ENCODE data around the gene SYT11.

Gene SYT11

GRCh38 chr1:155932081-155932480 lies 72.7 kb downstream of the SYT11 start:
- DNase-seq (ENCODE audit: insufficient read length) (no peak), FAIRE-seq (no peak)
- TF ChIP-seq TAF1 (IDR thresholded peaks at IDR 0.05; ENCODE audit: borderline replicate concordance, low read depth, low read length) = no peak
- TF ChIP-seq POLR2A (IDR thresholded peaks at IDR 0.05; ENCODE audit: low read depth, low read length) = no peak
- no peak for TF ChIP-seq POLR2AphosphoS5 (IDR thresholded peaks at IDR 0.05; ENCODE audit: low read depth, low read length)

- FAIRE-seq (no peak), DNase-seq (ENCODE audit: insufficient read length) (no peak)
- TF ChIP-seq POLR2AphosphoS5 (IDR thresholded peaks at IDR 0.05; ENCODE audit: low read depth, low read length) (no peak), TAF1 (IDR thresholded peaks at IDR 0.05; ENCODE audit: borderline replicate concordance, low read depth, low read length) (no peak), POLR2A (IDR thresholded peaks at IDR 0.05; ENCODE audit: low read depth, low read length) (no peak)
These were observed 73.1 kb downstream of the SYT11 start for GRCh38 chr1:155932487-155932886.

GRCh38 chr1:155933591-155934096 lies 74.3 kb downstream of the SYT11 start:
- TF ChIP-seq TAF1 (IDR thresholded peaks at IDR 0.05; ENCODE audit: borderline replicate concordance, low read depth, low read length) (no peak), POLR2A (IDR thresholded peaks at IDR 0.05; ENCODE audit: low read depth, low read length) (no peak), POLR2AphosphoS5 (IDR thresholded peaks at IDR 0.05; ENCODE audit: low read depth, low read length) (no peak)
- DNase-seq (ENCODE audit: insufficient read length) (no peak), FAIRE-seq (peak; percentile 65)

- peak; percentile 85 for DNase-seq (ENCODE audit: insufficient read length)
- TF ChIP-seq TAF1 (IDR thresholded peaks at IDR 0.05; ENCODE audit: borderline replicate concordance, low read depth, low read length) (peak; percentile 87), POLR2A (IDR thresholded peaks at IDR 0.05; ENCODE audit: low read depth, low read length) (peak; percentile 99), POLR2AphosphoS5 (IDR thresholded peaks at IDR 0.05; ENCODE audit: low read depth, low read length) (peak; percentile 99)
These were observed 74.9 kb downstream of the SYT11 start, which contains the start of gene KHDC4 for GRCh38 chr1:155934097-155934935. KHDC4 (minus strand) TSS chr1:155934413; CDS start chr1:155934373, 40 bp downstream.

More at GRCh38 chr1:155934097-155934935, 74.9 kb downstream of the SYT11 start, which contains the start of gene KHDC4:
- FAIRE-seq = peak; percentile 99

Data from GM12892 (cell line).